Measurements from ENCODE around the gene SLC25A47. TPM values are rescaled to one million over a fixed set of nuclear protein-coding genes. Genes with fewer than 3 reads are reported as not detected.
A peak's percentile ranks its signal among the peaks of the same experiment; 100 is the strongest.

The SLC25A47 gene
- total and polyA plus RNA-seq, 2 experiments from 2014 or later, result not detected

DNA sequence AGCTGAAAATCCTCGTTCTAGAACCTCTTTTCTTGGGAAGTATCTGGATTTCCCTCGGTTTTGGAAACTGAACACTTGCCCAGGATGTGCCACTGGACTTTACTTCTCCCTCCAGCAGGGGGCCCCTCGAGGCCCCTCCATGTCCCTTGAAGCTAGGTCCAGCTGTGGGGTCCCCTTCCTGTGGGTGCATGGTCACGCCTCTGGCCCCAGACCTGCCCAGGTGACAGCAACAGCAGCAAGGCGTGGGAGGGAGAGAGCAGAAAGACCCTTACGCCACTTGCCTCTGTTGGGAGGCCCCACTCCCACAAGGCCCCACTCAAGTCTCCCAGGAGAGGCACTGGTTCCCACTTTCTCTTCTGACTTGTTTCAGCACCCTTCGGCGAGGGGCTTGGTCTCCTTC lies 20.0 kb upstream of the SLC25A47 start:
- Histone ChIP-seq H3K4me3 (no peak overlapping the region), H3K9me3 (ENCODE audit: low read depth) (no peaks in the 10 kb centered on the region), H3K9me2 (ENCODE audit: insufficient read depth) (no peaks in the 10 kb centered on the region), H3K79me2 (ENCODE audit: insufficient read depth) (no peaks in the 10 kb centered on the region), H3K27me3 (replicated peaks; ENCODE audit: insufficient read depth) (no peaks in the 10 kb centered on the region), H3K4me1 (ENCODE audit: insufficient read depth) (no peaks in the 10 kb centered on the region), H2AFZ (no peak overlapping the region), H3K4me2 (ENCODE audit: unreplicated experiment) (no peak overlapping the region), H3K9ac (no peak overlapping the region), H3K27ac (no peak overlapping the region), H4K20me1 (ENCODE audit: insufficient read depth) (no peaks in the 10 kb centered on the region), H3F3A (ENCODE audit: insufficient read depth) (no peaks in the 10 kb centered on the region), H3K36me3 (ENCODE audit: low read depth) (no peaks in the 10 kb centered on the region)
- 62 to 67% methylated on average over 8 of the region's 8 CpGs for WGBS, 2 experiments (ENCODE audit: low coverage in 1 of 2, low lambda C conversion rate in 2 of 2, missing lambda C conversion rate in 2 of 2)
- no peak for TF ChIP-seq EZH2phosphoT487 (IDR thresholded peaks at IDR 0.05; ENCODE audit: insufficient read depth, low read depth)
- no peak for TF ChIP-seq EZH2 (IDR thresholded peaks at IDR 0.05; ENCODE audit: insufficient read depth, poor library complexity, severe bottlenecking)
- in situ Hi-C loops (cut with MboI), result no loop called here
- DNase-seq, result peak; percentile 47

DNA sequence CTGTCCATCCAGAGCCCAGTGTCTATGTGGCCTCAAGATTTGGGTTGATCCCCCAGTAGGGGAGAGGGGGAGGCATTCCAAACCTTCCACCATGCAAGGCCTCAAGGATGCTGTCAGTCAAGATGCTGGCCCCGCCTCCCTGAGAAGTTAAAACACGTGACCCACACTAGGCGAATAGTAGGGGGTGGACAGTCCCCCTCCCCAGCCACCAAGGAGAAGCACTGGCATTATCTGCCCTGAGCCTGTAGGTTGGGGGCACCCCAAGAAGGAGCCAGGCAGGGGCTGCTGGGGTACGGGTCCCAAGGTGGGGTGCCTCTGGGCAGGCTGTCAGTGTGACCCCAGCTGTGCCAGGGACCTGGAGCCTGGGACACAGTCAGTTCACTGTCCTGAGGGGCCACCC lies 19.2 kb upstream of the SLC25A47 start:
- no peak for DNase-seq
- 82 to 90% methylated on average over 4 of the region's 4 CpGs for WGBS, 2 experiments (ENCODE audit: low coverage in 1 of 2, low lambda C conversion rate in 2 of 2, missing lambda C conversion rate in 2 of 2)
- H3K4me2 ChIP-seq (ENCODE audit: unreplicated experiment), result no peak overlapping the region
- H3K4me3 ChIP-seq, result no peak overlapping the region
- no peaks in the 10 kb centered on the region for H3K27me3 ChIP-seq (replicated peaks; ENCODE audit: insufficient read depth)
- no peak for TF ChIP-seq EZH2phosphoT487 (IDR thresholded peaks at IDR 0.05; ENCODE audit: insufficient read depth, low read depth)
- no peak for TF ChIP-seq EZH2 (IDR thresholded peaks at IDR 0.05; ENCODE audit: insufficient read depth, poor library complexity, severe bottlenecking)
- no peak overlapping the region for H3K27ac ChIP-seq
- H4K20me1 ChIP-seq (ENCODE audit: insufficient read depth), result no peaks in the 10 kb centered on the region
- in situ Hi-C loops (cut with MboI), result no loop called here
- no peaks in the 10 kb centered on the region for H3K4me1 ChIP-seq (ENCODE audit: insufficient read depth)
- H3F3A ChIP-seq (ENCODE audit: insufficient read depth), result no peaks in the 10 kb centered on the region
- H3K9me2 ChIP-seq (ENCODE audit: insufficient read depth), result no peaks in the 10 kb centered on the region
- H3K79me2 ChIP-seq (ENCODE audit: insufficient read depth), result no peaks in the 10 kb centered on the region
- no peak overlapping the region for H3K9ac ChIP-seq
- H2AFZ ChIP-seq, result no peak overlapping the region
- H3K9me3 ChIP-seq (ENCODE audit: low read depth), result no peaks in the 10 kb centered on the region
- no peaks in the 10 kb centered on the region for H3K36me3 ChIP-seq (ENCODE audit: low read depth)

DNA sequence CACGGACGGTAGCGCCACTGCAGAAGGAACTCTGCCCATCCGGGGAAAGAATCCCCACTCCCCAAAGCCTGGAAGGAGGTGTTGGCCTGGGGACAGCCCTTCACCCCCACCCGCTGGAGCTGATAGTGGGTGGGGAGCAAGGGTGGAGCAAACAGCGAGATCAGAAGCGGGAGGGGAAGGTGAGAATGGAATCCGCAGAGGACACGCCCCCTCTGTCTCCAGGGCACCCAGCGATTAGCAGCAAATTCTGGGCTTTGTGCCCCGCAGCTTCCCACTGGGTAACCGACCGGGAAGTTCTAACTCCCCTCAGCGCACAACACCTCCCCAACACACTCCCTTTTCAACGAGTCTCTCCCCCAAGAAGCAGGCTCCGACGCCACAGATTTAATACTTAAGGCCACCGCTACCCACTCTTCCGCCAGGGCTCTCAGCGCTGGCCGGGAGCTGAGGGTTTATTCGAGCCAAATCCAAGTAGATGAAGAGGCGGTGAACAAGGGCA lies 18.3 kb upstream of the SLC25A47 start:
- H3K79me2 ChIP-seq (ENCODE audit: insufficient read depth), result no peaks in the 10 kb centered on the region
- TF ChIP-seq EZH2phosphoT487 (IDR thresholded peaks at IDR 0.05; ENCODE audit: insufficient read depth, low read depth) (no peak), EZH2 (IDR thresholded peaks at IDR 0.05; ENCODE audit: insufficient read depth, poor library complexity, severe bottlenecking) (no peak)
- in situ Hi-C loops (cut with MboI), result no loop called here
- H3K4me2 ChIP-seq (ENCODE audit: unreplicated experiment), result peak overlapping the region; percentile 43
- no peaks in the 10 kb centered on the region for H3K27me3 ChIP-seq (replicated peaks; ENCODE audit: insufficient read depth)
- 23 to 34% methylated on average over 21 to 23 of the region's 23 CpGs for WGBS, 2 experiments (ENCODE audit: low coverage in 1 of 2, low lambda C conversion rate in 2 of 2, missing lambda C conversion rate in 2 of 2)
- no peaks in the 10 kb centered on the region for H3K9me3 ChIP-seq (ENCODE audit: low read depth)
- DNase-seq, result peak; percentile 59
- no peaks in the 10 kb centered on the region for H4K20me1 ChIP-seq (ENCODE audit: insufficient read depth)
- no peaks in the 10 kb centered on the region for H3K36me3 ChIP-seq (ENCODE audit: low read depth)
- no peaks in the 10 kb centered on the region for H3F3A ChIP-seq (ENCODE audit: insufficient read depth)
- peak overlapping the region; percentile 34 for H2AFZ ChIP-seq
- peak overlapping the region; percentile 30; the same call in 1 of the 2 replicates for H3K9ac ChIP-seq
- peak overlapping the region; percentile 77 for H3K4me3 ChIP-seq
- no peaks in the 10 kb centered on the region for H3K9me2 ChIP-seq (ENCODE audit: insufficient read depth)
- no peaks in the 10 kb centered on the region for H3K4me1 ChIP-seq (ENCODE audit: insufficient read depth)
- no peak overlapping the region for H3K27ac ChIP-seq

DNA sequence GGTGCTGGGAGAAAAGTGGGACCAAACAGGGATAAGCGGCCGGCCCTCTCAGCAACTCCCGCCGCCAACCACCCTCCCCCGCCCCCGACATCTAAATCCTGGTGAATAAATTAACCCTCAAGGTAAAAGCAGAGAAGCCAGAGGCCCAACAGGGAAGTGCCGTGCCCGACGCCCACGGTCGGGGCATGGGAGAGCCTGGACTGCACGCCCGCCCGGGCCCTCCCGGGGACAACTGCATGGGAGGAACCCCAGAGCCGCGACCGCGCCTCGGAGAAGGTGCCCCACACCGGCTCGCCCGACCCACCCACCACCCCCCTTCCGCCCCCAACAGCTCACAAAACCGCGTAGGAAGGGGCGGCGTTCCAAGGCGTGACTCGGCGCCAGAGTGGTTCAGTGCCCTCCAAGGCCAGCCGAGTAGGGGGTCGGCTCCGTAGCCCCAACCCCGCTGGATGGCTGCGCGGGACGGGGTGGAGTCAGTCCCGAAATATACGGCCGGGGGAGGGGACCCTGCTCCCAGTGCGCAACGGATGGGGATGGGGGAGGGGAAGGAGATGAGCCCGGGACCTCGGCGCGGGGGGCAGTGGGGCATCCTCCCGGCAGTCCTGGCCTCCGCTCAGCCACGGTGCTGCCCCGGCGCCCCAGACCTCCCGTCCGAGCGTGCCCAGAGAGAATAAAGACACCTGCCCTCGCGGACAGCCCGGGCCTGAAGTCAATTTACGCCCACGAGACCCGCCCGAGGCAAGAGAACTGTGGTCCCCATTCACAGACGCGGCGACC lies 17.6 kb upstream of the SLC25A47 start:
- no peak for TF ChIP-seq EZH2 (IDR thresholded peaks at IDR 0.05; ENCODE audit: insufficient read depth, poor library complexity, severe bottlenecking)
- TF ChIP-seq EZH2phosphoT487 (IDR thresholded peaks at IDR 0.05; ENCODE audit: insufficient read depth, low read depth), result no peak
- Histone ChIP-seq H3K36me3 (ENCODE audit: low read depth) (no peaks in the 10 kb centered on the region), H3F3A (ENCODE audit: insufficient read depth) (no peaks in the 10 kb centered on the region), H3K4me3 (peak overlapping the region; percentile 77), H3K79me2 (ENCODE audit: insufficient read depth) (no peaks in the 10 kb centered on the region), H3K27me3 (replicated peaks; ENCODE audit: insufficient read depth) (no peaks in the 10 kb centered on the region), H3K9me3 (ENCODE audit: low read depth) (no peaks in the 10 kb centered on the region), H4K20me1 (ENCODE audit: insufficient read depth) (no peaks in the 10 kb centered on the region), H3K9me2 (ENCODE audit: insufficient read depth) (no peaks in the 10 kb centered on the region), H3K9ac (peak overlapping the region; percentile 41), H3K27ac (no peak overlapping the region), H3K4me1 (ENCODE audit: insufficient read depth) (no peaks in the 10 kb centered on the region), H2AFZ (peak overlapping the region; percentile 68), H3K4me2 (ENCODE audit: unreplicated experiment) (peak overlapping the region; percentile 82)
- 1% methylated on average over 30 to 46 of the region's 65 CpGs for WGBS, 2 experiments (ENCODE audit: low coverage in 1 of 2, low lambda C conversion rate in 2 of 2, missing lambda C conversion rate in 2 of 2)
- peak; percentile 54 for DNase-seq
- in situ Hi-C loops (cut with MboI), result no loop called here
